Mucosa of gallbladder (tissue), 1 donor: Measurements from ENCODE around the gene FBXW5. TPM values are rescaled to one million over a fixed set of nuclear protein-coding genes. Genes with fewer than 3 reads are reported as not detected.

Experiments
- DNase-seq: peaks from one replicate; pipeline ENCODE4 v3.0.0-alpha.2; 2020; ENCODE audit warnings: low spot score
- total RNA-seq: library from RNA; stranded (reverse); gene quantifications from one replicate; pipeline ENCODE4 v1.2.1, GENCODE V29; 2021
- donor health status: DM: no; HTN: no; CAD: no.

The FBXW5 gene
- total RNA-seq, result 144 TPM

- DNase-seq, result peak; percentile 95
Observed at GRCh38 chr9:136944519-136945332, at the start of gene FBXW5, which contains the start of gene C8G. FBXW5 (minus strand) TSS chr9:136944738; CDS start chr9:136944083, 655 bp downstream. C8G (plus strand) TSS chr9:136945243; CDS start chr9:136945321, 78 bp downstream.

- no peak for DNase-seq
Observed at GRCh38 chr9:136992819-136993369, 48.4 kb upstream of the FBXW5 start.

GRCh38 chr9:136991993-136992818 is 47.7 kb upstream of the FBXW5 start, which contains the start of gene PAXX:
PAXX (plus strand) TSS chr9:136992422; CDS start chr9:136992444, 22 bp downstream.
- peak; percentile 94 for DNase-seq

- no peak for DNase-seq
Observed at GRCh38 chr9:136990242-136990911, 45.8 kb upstream of the FBXW5 start.

- DNase-seq, result no peak
Observed at GRCh38 chr9:136988872-136989271, 44.3 kb upstream of the FBXW5 start.

- no peak for DNase-seq
Observed at GRCh38 chr9:136985853-136986252, 41.3 kb upstream of the FBXW5 start.

GRCh38 chr9:136985027-136985602 is 40.6 kb upstream of the FBXW5 start:
- no peak for DNase-seq

- DNase-seq, result no peak
Observed at GRCh38 chr9:136984464-136985026, 40.0 kb upstream of the FBXW5 start.

- DNase-seq, result no peak
Observed at GRCh38 chr9:136983656-136984314, 39.2 kb upstream of the FBXW5 start.

- no peak for DNase-seq
Observed at GRCh38 chr9:136983167-136983566, 38.6 kb upstream of the FBXW5 start.

- DNase-seq, result no peak
Observed at GRCh38 chr9:136982232-136983051, 37.9 kb upstream of the FBXW5 start, which contains the start of gene LCNL1. LCNL1 (plus strand) TSS chr9:136982993; CDS start chr9:136983587, 594 bp downstream.

- DNase-seq, result no peak
Observed at GRCh38 chr9:136981588-136982231, 37.2 kb upstream of the FBXW5 start.

GRCh38 chr9:136980669-136981478 is 36.3 kb upstream of the FBXW5 start:
- no peak for DNase-seq

- DNase-seq, result no peak
Observed at GRCh38 chr9:136979769-136980587, 35.4 kb upstream of the FBXW5 start.

- no peak for DNase-seq
Observed at GRCh38 chr9:136978865-136979544, 34.5 kb upstream of the FBXW5 start.

- DNase-seq, result peak; percentile 60
Observed at GRCh38 chr9:136978073-136978864, 33.7 kb upstream of the FBXW5 start.
